G401.6 (cell line): ENCODE data around the gene THSD4.
"Not testable (repeated sequence)": the region's sequence is repeated elsewhere in the genome, so short reads cannot be mapped to it uniquely, and the experiment has no call there.

Experiments
- FAIRE-seq: peaks from 2 replicates; lab custom pipeline; 2012; peaks lifted over from hg19 to GRCh38; lab: Jason Lieb, UNC

Gene THSD4

GRCh38 chr15:71189718-71190117 lies 74.4 kb downstream of the THSD4 start:
- FAIRE-seq: no peak

GRCh38 chr15:71191296-71191695 lies 76.0 kb downstream of the THSD4 start:
- no peak for FAIRE-seq

GRCh38 chr15:71192816-71193215 lies 77.5 kb downstream of the THSD4 start:
- FAIRE-seq: no peak

GRCh38 chr15:71194286-71194685 lies 79.0 kb downstream of the THSD4 start:
- FAIRE-seq: no peak

GRCh38 chr15:71195242-71195641 lies 80.0 kb downstream of the THSD4 start:
- no peak for FAIRE-seq

- FAIRE-seq: no peak
Observed at GRCh38 chr15:71197620-71198019, 82.3 kb downstream of the THSD4 start.

GRCh38 chr15:71198846-71199245 lies 83.6 kb downstream of the THSD4 start:
- FAIRE-seq: no peak

GRCh38 chr15:71199384-71200351 lies 84.4 kb downstream of the THSD4 start:
- no peak for FAIRE-seq

- FAIRE-seq: no peak
Observed at GRCh38 chr15:71201477-71201876, 86.2 kb downstream of the THSD4 start.

- FAIRE-seq: no peak
Observed at GRCh38 chr15:71202712-71203111, 87.4 kb downstream of the THSD4 start.

GRCh38 chr15:71203586-71204474 lies 88.6 kb downstream of the THSD4 start:
- no peak for FAIRE-seq

GRCh38 chr15:71207141-71207540 lies 91.9 kb downstream of the THSD4 start:
- no peak for FAIRE-seq

- FAIRE-seq: no peak
Observed at GRCh38 chr15:71212146-71212545, 96.9 kb downstream of the THSD4 start.

- not testable (repeated sequence) for FAIRE-seq
Observed at GRCh38 chr15:71213943-71214342, 98.7 kb downstream of the THSD4 start.

GRCh38 chr15:71215126-71215894 lies 100.0 kb downstream of the THSD4 start:
- no peak for FAIRE-seq

GRCh38 chr15:71218272-71218805 lies 103.1 kb downstream of the THSD4 start:
- no peak for FAIRE-seq

GRCh38 chr15:71219101-71219500 lies 103.8 kb downstream of the THSD4 start:
- no peak for FAIRE-seq

GRCh38 chr15:71219645-71220044 lies 104.4 kb downstream of the THSD4 start:
- no peak for FAIRE-seq

- FAIRE-seq: no peak
Observed at GRCh38 chr15:71220828-71221227, 105.6 kb downstream of the THSD4 start.

GRCh38 chr15:71221417-71221816 lies 106.1 kb downstream of the THSD4 start:
- FAIRE-seq: no peak

GRCh38 chr15:71223516-71223915 lies 108.2 kb downstream of the THSD4 start:
- FAIRE-seq: no peak

GRCh38 chr15:71224024-71224423 lies 108.8 kb downstream of the THSD4 start:
- no peak for FAIRE-seq
